ENCODE data around the gene DCLK2.

DNA sequence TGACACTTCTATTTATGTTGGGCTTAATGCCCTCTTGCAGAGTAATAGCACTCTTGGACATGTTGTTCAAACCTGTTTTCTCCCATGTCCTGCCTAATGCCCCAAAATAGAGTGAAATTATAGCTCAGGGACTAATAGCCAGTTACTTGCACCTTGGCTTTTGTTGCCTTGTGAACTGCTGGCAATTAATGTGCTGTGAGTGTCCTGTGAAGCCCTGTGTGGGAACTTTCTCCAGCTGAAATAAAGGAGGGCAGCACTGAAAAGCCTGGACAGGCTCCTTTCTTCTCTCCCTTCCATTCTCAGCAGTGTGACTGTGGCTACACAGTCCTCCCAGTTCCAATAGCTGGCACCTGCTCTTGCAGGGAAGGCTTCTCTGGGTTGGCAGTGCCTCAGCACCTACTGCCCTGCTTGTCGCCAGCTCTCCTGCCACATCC is 72.4 kb downstream of the DCLK2 start:
- no peak for TF ChIP-seq POLR2A (IDR thresholded peaks at IDR 0.05)
- TF ChIP-seq CTCF (IDR thresholded peaks at IDR 0.05) = no peak

All from ovary (tissue), 3 donors.